Omental fat pad (tissue), 4 donors: Measurements from ENCODE around the gene SMG6. TPM values are rescaled to one million over a fixed set of nuclear protein-coding genes. Genes with fewer than 3 reads are reported as not detected.
A peak's percentile ranks its signal among the peaks of the same experiment; 100 is the strongest.
"Not testable (repeated sequence)": the region's sequence is repeated elsewhere in the genome, so short reads cannot be mapped to it uniquely, and the experiment has no call there.

Experiments
- ATAC-seq: fragments of 150-250 bp; one replicate; pipeline ENCODE4 v1.9.1; 2016; ENCODE audit warnings: mild to moderate bottlenecking, moderate library complexity; ENCODE audit not compliant: low FRiP score
- DNase-seq: peaks from one replicate; pipeline ENCODE4 v3.0.0-alpha.2; 2019; ENCODE audit warnings: low spot score
- CTCF ChIP-seq, 3 donors: fragments of 450-650 bp; IDR thresholded peaks; one replicate each; pipeline ENCODE4 v1.5.1; 2016 to 2017; ENCODE audit warnings: antibody characterized with exemption in 3 of 3, mild to moderate bottlenecking in 3 of 3, moderate library complexity in 2 of 3
- total RNA-seq, 4 donors: library from RNA; depleted of rRNA; stranded (reverse); fragments of >200 nt; gene quantifications; one replicate each; pipeline ENCODE4 v1.1.0, GENCODE V29; 2016

Gene SMG6
- total RNA-seq, 4 donors from 2014 or later = 19.1 to 36.1 (median 25.1) TPM

- DNase-seq = no peak
- TF ChIP-seq CTCF (IDR thresholded peaks at IDR 0.05) = no peak
- ATAC-seq = peak; percentile 85
Measured at GRCh38 chr17:2144701-2145100, 158.9 kb downstream of the SMG6 start.

- DNase-seq = no peak
- no peak for TF ChIP-seq CTCF (IDR thresholded peaks at IDR 0.05)
- no peak for ATAC-seq
Measured at GRCh38 chr17:2143332-2143731, 160.3 kb downstream of the SMG6 start.

GRCh38 chr17:2142682-2143081, 160.9 kb downstream of the SMG6 start:
- not testable (repeated sequence) for DNase-seq, ATAC-seq

GRCh38 chr17:2140683-2141082, 162.9 kb downstream of the SMG6 start:
- DNase-seq = no peak
- no peak for TF ChIP-seq CTCF (IDR thresholded peaks at IDR 0.05)
- ATAC-seq = no peak

- DNase-seq (no peak), ATAC-seq (no peak)
- no peak for TF ChIP-seq CTCF (IDR thresholded peaks at IDR 0.05)
Measured at GRCh38 chr17:2138761-2139160, 164.8 kb downstream of the SMG6 start.

- no peak for ATAC-seq
- DNase-seq = no peak
- TF ChIP-seq CTCF (IDR thresholded peaks at IDR 0.05) = no peak
Measured at GRCh38 chr17:2138318-2138717, 165.3 kb downstream of the SMG6 start.

GRCh38 chr17:2137342-2138098, 166.1 kb downstream of the SMG6 start:
- TF ChIP-seq CTCF (IDR thresholded peaks at IDR 0.05) = no peak
- no peak for ATAC-seq
- no peak for DNase-seq
